Immature natural killer cell (primary cell): ENCODE data around the gene KCTD2. TPM values are rescaled to one million over a fixed set of nuclear protein-coding genes. Genes with fewer than 3 reads are reported as not detected.
"Not testable (repeated sequence)": the region's sequence is repeated elsewhere in the genome, so short reads cannot be mapped to it uniquely, and the experiment has no call there.

ENCODE experiments used
- DNase-seq, 3 donors: peaks; one replicate each; pipeline ENCODE4 v3.0.0; 2022; ENCODE audit warnings: mixed read lengths in 1 of 3
- H3K27ac Mint-ChIP-seq, 6 donors: one replicate each; pipeline ENCODE4 v1.8.0; 2020; ENCODE audit warnings: mixed read lengths in 6 of 6, mild to moderate bottlenecking in 5 of 6, inconsistent platforms in 4 of 6, moderate library complexity in 3 of 6
- H3K27me3 Mint-ChIP-seq, 3 donors: one replicate each; pipeline ENCODE4 v1.8.0; 2020 to 2021; ENCODE audit warnings: low read depth in 3 of 3, mild to moderate bottlenecking in 3 of 3, mixed read lengths in 3 of 3, moderate library complexity in 3 of 3, inconsistent platforms in 1 of 3
- H3K36me3 Mint-ChIP-seq, 3 donors: one replicate each; pipeline ENCODE4 v1.8.0; 2020; ENCODE audit warnings: mixed read lengths in 3 of 3, inconsistent platforms in 2 of 3, mild to moderate bottlenecking in 2 of 3
- H3K4me1 Mint-ChIP-seq, 2 donors: one replicate each; pipeline ENCODE4 v1.8.0; 2020; ENCODE audit warnings: inconsistent platforms in 2 of 2, mild to moderate bottlenecking in 2 of 2, mixed read lengths in 2 of 2, moderate library complexity in 1 of 2
- H3K4me3 Mint-ChIP-seq, 5 donors: one replicate each; pipeline ENCODE4 v1.8.0; 2020; ENCODE audit warnings: mild to moderate bottlenecking in 5 of 5, mixed read lengths in 5 of 5, inconsistent platforms in 3 of 5, moderate library complexity in 3 of 5
- H3K9me3 Mint-ChIP-seq, 6 donors: one replicate each; pipeline ENCODE4 v1.8.0; 2020; ENCODE audit warnings: mild to moderate bottlenecking in 6 of 6, mixed read lengths in 6 of 6, inconsistent platforms in 4 of 6, moderate library complexity in 3 of 6
- polyA plus RNA-seq, 3 donors: library from polyadenylated mRNA; unstranded; fragments of 300-500 nt; fragmentation: Illumina TruSeq; gene quantifications; one replicate each; pipeline ENCODE4 v1.2.3, GENCODE V29; 2021

KCTD2 gene
- polyA plus RNA-seq, 3 donors from 2014 or later: 2.3 to 6.0 (median 4.4) TPM

DNA sequence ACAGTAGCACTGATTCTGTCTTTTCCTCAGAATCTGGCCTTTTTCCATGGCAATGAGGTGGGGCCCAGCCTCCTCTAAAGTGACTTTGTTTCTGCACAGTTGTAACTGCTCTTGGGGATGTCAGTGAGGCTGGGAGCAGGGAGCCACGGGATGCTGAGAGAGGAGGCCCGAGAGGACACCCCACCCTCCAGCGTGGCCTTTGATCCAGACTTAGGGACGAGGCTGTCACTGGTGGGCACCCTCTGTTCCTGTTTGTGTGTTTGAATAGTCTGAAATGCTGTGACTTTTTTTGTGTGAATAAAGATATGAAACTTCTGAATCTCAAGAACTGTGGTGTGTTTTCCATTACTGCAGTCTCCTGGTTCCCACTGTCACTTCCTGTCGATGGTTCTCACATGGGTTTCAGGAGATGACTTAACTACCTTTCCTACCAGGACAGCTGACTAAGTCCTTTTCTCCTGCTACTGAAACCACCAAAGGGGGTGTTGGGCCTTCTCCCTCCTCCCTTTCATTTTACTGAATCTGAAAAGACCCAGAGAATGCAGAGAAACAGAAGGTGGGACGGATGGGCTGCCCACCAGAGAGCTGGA is 18.6 kb downstream of the KCTD2 start:
- peak overlapping the region in 1 of 5 donors; percentile 36 for H3K4me3 Mint-ChIP-seq
- H3K4me1 Mint-ChIP-seq: peaks cover 9 to 12% of the 10 kb centered on the region in 2 donors
- H3K27me3 Mint-ChIP-seq: peaks cover 0 to 2% (median 0%) of the 10 kb centered on the region in 3 donors
- no peak for DNase-seq
- H3K36me3 Mint-ChIP-seq: peaks cover 13 to 27% (median 24%) of the 10 kb centered on the region in 3 donors
- H3K27ac Mint-ChIP-seq: no peak overlapping the region
- H3K9me3 Mint-ChIP-seq: no peaks in the 10 kb centered on the region

GRCh38 chr17:75067856-75068255 is 20.8 kb downstream of the KCTD2 start:
- Mint-ChIP-seq H3K4me1 (peaks cover 9 to 12% of the 10 kb centered on the region in 2 donors), H3K4me3 (peak overlapping the region in 2 of 5 donors; percentile 10 to 24), H3K9me3 (no peaks in the 10 kb centered on the region), H3K27me3 (peaks cover 0 to 2% (median 0%) of the 10 kb centered on the region in 3 donors), H3K36me3 (peaks cover 9% of the 10 kb centered on the region in 3 donors), H3K27ac (peak overlapping the region in 3 of 6 donors; percentile 12 to 69 (median 30))
- DNase-seq: no peak

DNA sequence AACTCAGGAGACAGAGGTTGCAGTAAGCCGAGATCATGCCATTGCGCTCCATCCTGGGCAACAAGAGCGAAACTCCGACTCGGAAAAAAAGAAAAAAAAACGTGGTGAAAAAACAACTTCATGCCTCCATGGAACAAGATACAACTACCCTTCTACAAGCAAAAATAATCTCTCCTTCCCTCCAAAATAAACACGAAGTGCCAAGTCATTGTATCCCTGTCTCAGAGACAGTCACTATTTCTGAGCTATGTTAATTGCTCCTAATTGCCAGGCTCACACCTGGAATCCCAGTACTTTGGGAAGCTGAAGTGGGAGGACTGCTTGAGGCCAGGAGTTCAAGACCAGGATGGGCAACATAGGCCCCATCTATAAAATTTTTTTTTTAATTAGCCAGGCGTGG is 21.7 kb downstream of the KCTD2 start:
- DNase-seq: no peak
- Mint-ChIP-seq H3K27me3 (peaks cover 0 to 2% (median 0%) of the 10 kb centered on the region in 3 donors), H3K9me3 (no peaks in the 10 kb centered on the region), H3K36me3 (peaks cover 7 to 9% (median 7%) of the 10 kb centered on the region in 3 donors), H3K4me1 (peaks cover 9 to 12% of the 10 kb centered on the region in 2 donors), H3K4me3 (no peak overlapping the region), H3K27ac (peak overlapping the region in 1 of 6 donors; percentile 7)

GRCh38 chr17:75069783-75070182 is 22.8 kb downstream of the KCTD2 start:
- peaks cover 0 to 2% (median 0%) of the 10 kb centered on the region in 3 donors for H3K27me3 Mint-ChIP-seq
- no peaks in the 10 kb centered on the region for H3K9me3 Mint-ChIP-seq
- H3K36me3 Mint-ChIP-seq: no peaks in the 10 kb centered on the region
- H3K4me1 Mint-ChIP-seq: peaks cover 9 to 12% of the 10 kb centered on the region in 2 donors
- H3K4me3 Mint-ChIP-seq: no peak overlapping the region
- DNase-seq: no peak
- H3K27ac Mint-ChIP-seq: peak overlapping the region in 1 of 6 donors; percentile 34

DNA sequence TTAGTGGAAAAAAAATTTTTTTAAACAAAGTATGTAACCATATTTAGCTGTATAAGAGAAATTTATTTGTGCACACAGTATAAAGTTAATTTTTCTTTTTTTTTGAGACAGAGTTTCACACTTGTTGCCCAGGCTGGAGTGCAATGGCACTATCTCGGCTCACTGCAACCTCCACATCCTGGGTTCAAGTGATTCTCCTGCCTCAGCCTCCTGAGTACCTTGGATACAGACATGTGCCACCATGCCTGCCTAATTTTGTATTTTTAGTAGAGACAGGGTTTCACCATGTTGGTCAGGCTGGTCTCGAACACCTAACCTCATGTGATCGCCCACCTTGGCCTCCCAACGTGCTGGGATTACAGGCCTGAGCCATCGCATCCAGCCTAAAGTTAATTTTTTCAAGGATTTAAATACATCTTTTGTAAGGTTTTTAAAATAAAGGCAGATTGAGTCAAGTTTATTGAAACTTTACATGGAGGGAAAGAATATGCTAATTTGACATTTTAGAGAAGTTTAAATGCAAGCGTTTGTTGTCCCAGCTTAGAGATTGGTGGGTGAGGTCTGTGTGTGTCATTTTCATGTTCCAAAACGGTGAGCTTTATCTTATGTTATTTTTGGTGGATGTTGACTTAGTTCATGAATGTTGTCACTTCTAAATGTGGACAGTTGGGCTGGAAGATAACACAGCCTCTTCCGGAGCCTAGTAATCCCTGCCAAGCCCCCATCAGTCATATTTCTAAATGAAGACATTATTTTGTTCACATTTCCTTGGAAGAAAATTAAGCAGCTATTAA is 24.6 kb downstream of the KCTD2 start:
- H3K9me3 Mint-ChIP-seq, H3K4me3 Mint-ChIP-seq, H3K4me1 Mint-ChIP-seq, H3K27me3 Mint-ChIP-seq, DNase-seq, H3K36me3 Mint-ChIP-seq: not testable (repeated sequence)
- H3K27ac Mint-ChIP-seq: peak overlapping the region in 1 of 6 donors; percentile 40

DNA sequence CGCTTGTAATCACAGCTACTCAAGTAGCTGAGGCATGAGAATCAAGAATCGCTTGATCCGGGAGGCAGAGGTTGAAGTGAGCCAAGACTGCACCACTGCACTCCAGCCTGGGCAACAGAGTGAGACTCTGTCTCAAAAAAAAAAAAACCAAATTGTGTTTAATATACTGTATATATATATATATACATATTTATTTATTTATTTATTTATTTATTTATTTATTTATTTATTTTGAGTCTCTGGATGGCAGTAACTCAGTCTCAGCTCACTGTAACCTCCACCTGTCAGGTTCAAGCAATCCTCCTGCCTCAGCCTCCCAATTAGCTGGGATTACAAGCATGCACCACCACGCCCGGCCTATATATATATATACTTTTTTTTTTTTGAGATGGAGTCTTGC is 25.9 kb downstream of the KCTD2 start:
- not testable (repeated sequence) for H3K9me3 Mint-ChIP-seq, H3K4me1 Mint-ChIP-seq, DNase-seq, H3K4me3 Mint-ChIP-seq, H3K27ac Mint-ChIP-seq, H3K27me3 Mint-ChIP-seq, H3K36me3 Mint-ChIP-seq

- H3K36me3 Mint-ChIP-seq: no peaks in the 10 kb centered on the region
- no peaks in the 10 kb centered on the region for H3K9me3 Mint-ChIP-seq
- peaks cover 0 to 2% (median 0%) of the 10 kb centered on the region in 3 donors for H3K27me3 Mint-ChIP-seq
- H3K4me3 Mint-ChIP-seq: no peak overlapping the region
- H3K27ac Mint-ChIP-seq: no peak overlapping the region
- H3K4me1 Mint-ChIP-seq: peaks cover 10 to 13% of the 10 kb centered on the region in 2 donors
- no peak for DNase-seq
These were observed 26.6 kb downstream of the KCTD2 start for GRCh38 chr17:75073618-75074047.

DNA sequence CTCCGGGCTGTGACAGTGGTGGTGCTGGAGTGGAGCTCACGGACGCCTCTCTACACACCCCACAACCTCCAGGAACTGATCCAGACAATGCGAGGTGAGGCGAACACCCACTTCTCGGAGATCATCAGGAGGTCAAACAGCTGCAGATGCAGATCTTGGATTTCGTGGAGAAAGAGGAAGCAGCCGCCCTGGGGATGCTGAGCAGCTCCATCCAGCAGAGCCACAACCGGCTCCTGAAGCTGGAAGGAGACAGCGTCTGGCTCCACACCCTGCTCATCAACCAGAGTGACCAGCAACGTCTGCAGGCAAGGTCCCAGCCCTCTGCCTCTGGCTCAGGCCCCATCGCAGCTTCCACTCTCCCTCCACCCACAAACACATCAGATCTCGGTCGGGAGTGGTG is 27.5 kb downstream of the KCTD2 start:
- H3K4me3 Mint-ChIP-seq: no peak overlapping the region
- no peaks in the 10 kb centered on the region for H3K36me3 Mint-ChIP-seq
- H3K9me3 Mint-ChIP-seq: no peaks in the 10 kb centered on the region

GRCh38 chr17:75075597-75076336 is 28.7 kb downstream of the KCTD2 start:
- no peak overlapping the region for H3K4me3 Mint-ChIP-seq
- H3K27me3 Mint-ChIP-seq: peaks cover 0 to 3% (median 0%) of the 10 kb centered on the region in 3 donors
- peaks cover 13 to 14% of the 10 kb centered on the region in 2 donors for H3K4me1 Mint-ChIP-seq
- H3K36me3 Mint-ChIP-seq: no peaks in the 10 kb centered on the region
- peak overlapping the region in 2 of 6 donors; percentile 14 to 24 for H3K27ac Mint-ChIP-seq
- no peaks in the 10 kb centered on the region for H3K9me3 Mint-ChIP-seq
- DNase-seq: no peak

More for the DNA sequence above, 27.5 kb downstream of the KCTD2 start:
- H3K27ac Mint-ChIP-seq: no peak overlapping the region
- no peak for DNase-seq
- peaks cover 13 to 14% of the 10 kb centered on the region in 2 donors for H3K4me1 Mint-ChIP-seq
- H3K27me3 Mint-ChIP-seq: peaks cover 0 to 2% (median 0%) of the 10 kb centered on the region in 3 donors

- Mint-ChIP-seq H3K4me1 (peaks cover 13 to 14% of the 10 kb centered on the region in 2 donors), H3K36me3 (no peaks in the 10 kb centered on the region), H3K27ac (peak overlapping the region in 2 of 6 donors; percentile 48 to 79), H3K4me3 (peak overlapping the region; percentile 74 to 84 (median 80)), H3K27me3 (peaks cover 0 to 6% (median 0%) of the 10 kb centered on the region in 3 donors), H3K9me3 (no peaks in the 10 kb centered on the region)
- DNase-seq: no peak
These were observed 30.1 kb downstream of the KCTD2 start for GRCh38 chr17:75077072-75077495.

DNA sequence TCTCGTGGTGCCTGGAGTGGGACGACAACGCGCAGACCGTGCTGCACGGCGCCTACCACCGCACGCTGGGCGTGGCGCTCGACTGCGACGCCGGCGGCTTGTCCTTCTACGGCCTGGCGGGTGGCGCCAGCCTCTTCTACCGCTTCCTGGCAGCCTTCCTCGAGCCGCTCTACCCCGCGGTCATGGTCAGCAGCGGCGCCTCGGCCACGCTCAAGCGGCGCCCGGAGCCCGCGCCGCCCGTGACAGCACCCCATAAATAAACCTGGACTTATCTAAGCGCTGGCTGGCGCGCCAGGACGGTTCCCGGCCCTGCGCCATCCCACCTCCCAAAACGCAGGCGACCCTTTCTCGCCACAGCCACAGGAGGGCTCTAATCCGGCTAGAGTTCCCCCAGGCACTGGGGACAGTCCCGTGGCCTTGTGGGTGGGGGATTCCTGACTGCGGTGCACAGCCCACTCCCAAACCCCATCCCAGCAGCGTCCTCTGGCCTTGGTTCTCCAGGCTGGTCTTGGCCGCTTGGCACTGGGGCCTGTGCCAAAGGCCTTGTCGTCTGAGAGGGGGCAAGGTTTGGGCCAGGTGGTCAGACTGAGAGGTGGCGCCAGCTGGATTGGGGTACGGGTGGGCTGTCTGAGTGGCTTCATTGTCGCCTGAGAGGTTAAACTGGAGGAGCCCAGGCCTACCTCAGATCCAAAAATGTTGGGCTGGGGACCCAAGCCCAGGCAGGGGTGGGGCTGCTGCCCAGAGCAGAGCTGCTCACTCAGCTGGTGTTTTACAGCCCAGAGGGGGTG is 30.7 kb downstream of the KCTD2 start:
- Mint-ChIP-seq H3K9me3 (no peaks in the 10 kb centered on the region), H3K4me3 (peak overlapping the region; percentile 74 to 84 (median 80)), H3K36me3 (no peaks in the 10 kb centered on the region), H3K27ac (peak overlapping the region in 3 of 6 donors; percentile 22 to 79 (median 48)), H3K27me3 (peaks cover 0 to 6% (median 2%) of the 10 kb centered on the region in 3 donors), H3K4me1 (peaks cover 13 to 14% of the 10 kb centered on the region in 2 donors)
- DNase-seq: peak; percentile 58 to 66 (median 62)

DNA sequence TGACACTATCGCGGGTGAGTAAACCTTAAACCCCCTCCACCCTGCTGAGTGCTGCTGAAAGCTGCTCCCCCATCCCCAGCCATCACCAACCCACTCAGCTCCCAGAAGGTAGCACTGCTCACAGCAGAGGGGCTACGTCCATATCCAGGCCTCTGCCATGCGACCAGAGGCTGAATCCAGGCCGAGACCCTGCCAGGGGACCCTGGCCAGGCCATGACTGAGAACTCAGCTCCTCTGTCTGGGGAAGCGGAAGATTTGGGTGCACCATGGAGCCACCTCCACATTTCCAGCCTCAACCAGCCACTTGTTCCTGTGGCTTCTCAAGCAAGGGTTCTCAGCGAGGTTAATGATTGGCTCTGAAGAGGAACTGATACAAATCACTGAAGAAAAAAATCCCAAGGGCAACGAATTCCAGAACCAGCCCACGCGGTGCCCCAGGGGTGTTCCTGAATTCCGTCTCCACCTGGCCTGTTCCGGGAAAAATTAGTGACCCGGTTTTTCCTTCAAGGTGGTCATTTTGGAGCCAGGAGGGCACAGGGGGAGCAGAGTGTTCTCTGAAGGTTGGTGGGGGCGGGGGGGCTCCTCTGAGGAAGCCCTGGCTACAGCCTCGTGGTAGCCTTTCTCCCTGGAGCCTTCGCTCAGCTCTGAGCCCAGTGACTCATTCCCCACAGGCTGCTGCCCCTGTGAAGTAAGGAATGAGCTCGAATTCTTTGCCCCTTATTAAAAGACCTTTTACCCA is 31.4 kb downstream of the KCTD2 start:
- Mint-ChIP-seq H3K9me3 (no peaks in the 10 kb centered on the region), H3K36me3 (no peaks in the 10 kb centered on the region), H3K27me3 (peaks cover 0 to 6% (median 2%) of the 10 kb centered on the region in 3 donors), H3K4me1 (peaks cover 13 to 14% of the 10 kb centered on the region in 2 donors), H3K4me3 (peak overlapping the region; percentile 12 to 84 (median 41)), H3K27ac (peak overlapping the region in 1 of 6 donors; percentile 34)
- DNase-seq: no peak
